Activated CD8-positive, alpha-beta T cell treated with anti-CD3 and anti-CD28 coated beads for 36 hours (primary cell): ENCODE measurements around the gene CLASP2. TPM values are rescaled to one million over a fixed set of nuclear protein-coding genes. Genes with fewer than 3 reads are reported as not detected.
"Not testable (repeated sequence)": the region's sequence is repeated elsewhere in the genome, so short reads cannot be mapped to it uniquely, and the experiment has no call there.

ENCODE experiments used
- ATAC-seq: fragments of 200-7000 bp; cut with Tn5 transposase; one replicate; pipeline ENCODE4 v1.10.0; 2021; ENCODE audit warnings: mild to moderate bottlenecking, moderate library complexity
- CTCF ChIA-PET: fragments of 350-600 bp; sonication (Branson Sonifier 250); formaldehyde crosslinking; loops from one replicate; lab custom pipeline; 2021; ENCODE audit warnings: antibody characterized with exemption; lab: Charles Lee
- POLR2A ChIA-PET: fragments of 350-600 bp; sonication (Branson Sonifier 250); formaldehyde crosslinking; loops from one replicate; lab custom pipeline; 2021; ENCODE audit warnings: antibody characterized with exemption; lab: Charles Lee
- DNase-seq: peaks from one replicate; pipeline ENCODE4 v3.0.0-alpha.2; 2020
- H3K27ac Mint-ChIP-seq: one replicate; pipeline ENCODE4 v1.8.0; 2021; ENCODE audit warnings: mild to moderate bottlenecking, mixed read lengths
- H3K27me3 Mint-ChIP-seq: one replicate; pipeline ENCODE4 v1.8.0; 2021; ENCODE audit warnings: mixed read lengths
- H3K36me3 Mint-ChIP-seq: one replicate; pipeline ENCODE4 v1.8.0; 2021; ENCODE audit warnings: low read depth, mixed read lengths
- H3K4me1 Mint-ChIP-seq: one replicate; pipeline ENCODE4 v1.8.0; 2021; ENCODE audit warnings: low read depth, mixed read lengths
- H3K4me3 Mint-ChIP-seq: one replicate; pipeline ENCODE4 v1.8.0; 2021; ENCODE audit warnings: mild to moderate bottlenecking, moderate library complexity, mixed read lengths
- H3K9me3 Mint-ChIP-seq: one replicate; pipeline ENCODE4 v1.8.0; 2021; ENCODE audit warnings: mixed read lengths
- intact Hi-C: fragments of 100-400 bp; cut with micrococcal nuclease; formaldehyde crosslinking; loops from one replicate; pipeline ENCODE4 v1.10.0; 2022
- total RNA-seq, 2 experiments: library from RNA; stranded (reverse); gene quantifications; one replicate each; pipeline ENCODE4 v1.2.3, GENCODE V29; 2021
- TF ChIP-seq, protein P1 (sequence below): fragments of 200-600 bp; IDR thresholded peaks from one replicate; pipeline ENCODE4 v1.8.0; 2022; ENCODE audit warnings: antibody characterized with exemption, mild to moderate bottlenecking

Gene CLASP2
- total RNA-seq, 2 experiments from 2014 or later, result 38.4 to 46.4 TPM

DNA sequence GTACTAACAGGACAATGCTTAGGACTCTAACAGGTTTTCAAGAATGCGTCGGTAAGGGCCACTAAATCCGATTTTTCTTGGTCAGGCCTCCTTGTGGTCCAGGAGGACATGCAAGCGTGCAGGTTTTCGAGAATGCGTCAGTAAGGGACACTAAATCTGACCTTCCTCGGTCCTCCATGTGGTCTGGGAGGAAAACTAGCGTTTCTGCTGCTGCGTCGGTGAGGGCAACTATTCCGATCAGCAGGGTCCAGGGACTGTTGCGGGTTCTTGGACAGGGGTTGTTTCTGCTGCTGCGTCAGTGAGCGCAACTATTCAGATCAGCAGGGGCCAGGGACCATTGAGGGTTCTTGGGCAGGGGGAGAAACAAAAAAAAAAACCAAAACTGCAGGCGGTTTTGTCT, 270.1 kb downstream of the CLASP2 start:
- H3K36me3 Mint-ChIP-seq, result no peaks in the 10 kb centered on the region
- no peak for ATAC-seq
- no peaks in the 10 kb centered on the region for H3K27me3 Mint-ChIP-seq
- peaks cover 14% of the 10 kb centered on the region for H3K4me1 Mint-ChIP-seq
- intact Hi-C loops, result no loop called here
- no peak overlapping the region for H3K4me3 Mint-ChIP-seq
- POLR2A ChIA-PET, result no interaction called here
- CTCF ChIA-PET, result no interaction called here
- TF ChIP-seq, protein P1, sequence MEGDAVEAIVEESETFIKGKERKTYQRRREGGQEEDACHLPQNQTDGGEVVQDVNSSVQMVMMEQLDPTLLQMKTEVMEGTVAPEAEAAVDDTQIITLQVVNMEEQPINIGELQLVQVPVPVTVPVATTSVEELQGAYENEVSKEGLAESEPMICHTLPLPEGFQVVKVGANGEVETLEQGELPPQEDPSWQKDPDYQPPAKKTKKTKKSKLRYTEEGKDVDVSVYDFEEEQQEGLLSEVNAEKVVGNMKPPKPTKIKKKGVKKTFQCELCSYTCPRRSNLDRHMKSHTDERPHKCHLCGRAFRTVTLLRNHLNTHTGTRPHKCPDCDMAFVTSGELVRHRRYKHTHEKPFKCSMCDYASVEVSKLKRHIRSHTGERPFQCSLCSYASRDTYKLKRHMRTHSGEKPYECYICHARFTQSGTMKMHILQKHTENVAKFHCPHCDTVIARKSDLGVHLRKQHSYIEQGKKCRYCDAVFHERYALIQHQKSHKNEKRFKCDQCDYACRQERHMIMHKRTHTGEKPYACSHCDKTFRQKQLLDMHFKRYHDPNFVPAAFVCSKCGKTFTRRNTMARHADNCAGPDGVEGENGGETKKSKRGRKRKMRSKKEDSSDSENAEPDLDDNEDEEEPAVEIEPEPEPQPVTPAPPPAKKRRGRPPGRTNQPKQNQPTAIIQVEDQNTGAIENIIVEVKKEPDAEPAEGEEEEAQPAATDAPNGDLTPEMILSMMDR, result no peak
- H3K9me3 Mint-ChIP-seq, result peaks cover 2% of the 10 kb centered on the region
- H3K27ac Mint-ChIP-seq, result no peak overlapping the region
- DNase-seq, result no peak

DNA sequence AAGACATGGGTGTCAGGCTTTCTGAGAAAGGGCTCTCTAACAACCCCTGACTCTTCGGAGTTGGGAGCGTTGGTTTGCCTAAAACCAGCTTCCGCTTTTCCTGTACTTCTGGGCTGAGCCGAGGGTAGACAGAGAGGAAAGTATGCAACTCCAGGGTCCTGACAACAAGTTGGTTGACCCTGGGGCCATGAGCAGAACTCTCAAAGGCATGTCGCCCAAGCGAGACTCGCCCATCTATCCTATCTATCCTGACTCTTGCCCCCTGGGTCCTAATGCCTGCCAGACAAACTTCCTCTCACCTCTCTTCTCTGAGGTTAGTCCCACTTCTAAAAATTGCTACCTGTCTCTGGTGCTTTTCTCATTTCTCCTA, 270.8 kb downstream of the CLASP2 start:
- ATAC-seq, POLR2A ChIA-PET, H3K27ac Mint-ChIP-seq, CTCF ChIA-PET, H3K9me3 Mint-ChIP-seq, H3K36me3 Mint-ChIP-seq, intact Hi-C loops, H3K27me3 Mint-ChIP-seq: not testable (repeated sequence)
- Mint-ChIP-seq H3K4me3 (peak overlapping the region; percentile 83), H3K4me1 (peaks cover 14% of the 10 kb centered on the region)
- peak; percentile 30 for DNase-seq

Other genes starting within 250 kb of the CLASP2 start
- 100 to 1,000 TPM; 139 to 146 TPM for gene PDCD6IP, start 80.4 kb upstream of the CLASP2 start, total RNA-seq